ENCODE data around the gene SRGAP2C.
"Not testable (repeated sequence)": the region's sequence is repeated elsewhere in the genome, so short reads cannot be mapped to it uniquely, and the experiment has no call there.

Gene SRGAP2C

GRCh38 chr1:121221770-121222169 is 37.0 kb downstream of the SRGAP2C start:
- not testable (repeated sequence) for FAIRE-seq
- peak; percentile 0 for DNase-seq (ENCODE audit: insufficient read length, low spot score)

GRCh38 chr1:121224714-121225113 is 39.9 kb downstream of the SRGAP2C start:
- not testable (repeated sequence) for DNase-seq (ENCODE audit: insufficient read length, low spot score); FAIRE-seq

GRCh38 chr1:121226295-121226904 is 41.6 kb downstream of the SRGAP2C start:
- FAIRE-seq; DNase-seq (ENCODE audit: insufficient read length, low spot score): not testable (repeated sequence)

GRCh38 chr1:121226925-121227324 is 42.1 kb downstream of the SRGAP2C start:
- not testable (repeated sequence) for FAIRE-seq

GRCh38 chr1:121227544-121228330 is 43.0 kb downstream of the SRGAP2C start:
- FAIRE-seq; DNase-seq (ENCODE audit: insufficient read length, low spot score): not testable (repeated sequence)

More at GRCh38 chr1:121226925-121227324, 42.1 kb downstream of the SRGAP2C start:
- DNase-seq (ENCODE audit: insufficient read length, low spot score): not testable (repeated sequence)

- FAIRE-seq; DNase-seq (ENCODE audit: insufficient read length, low spot score): not testable (repeated sequence)
Observed at GRCh38 chr1:121230636-121231035, 45.9 kb downstream of the SRGAP2C start.

GRCh38 chr1:121232445-121233125 is 47.8 kb downstream of the SRGAP2C start:
- not testable (repeated sequence) for FAIRE-seq

GRCh38 chr1:121234090-121234759 is 49.5 kb downstream of the SRGAP2C start:
- DNase-seq (ENCODE audit: insufficient read length, low spot score); FAIRE-seq: not testable (repeated sequence)

More at GRCh38 chr1:121232445-121233125, 47.8 kb downstream of the SRGAP2C start:
- not testable (repeated sequence) for DNase-seq (ENCODE audit: insufficient read length, low spot score)

- DNase-seq (ENCODE audit: insufficient read length, low spot score); FAIRE-seq: not testable (repeated sequence)
Observed at GRCh38 chr1:121238384-121238783, 53.6 kb downstream of the SRGAP2C start.

- not testable (repeated sequence) for DNase-seq (ENCODE audit: insufficient read length, low spot score); FAIRE-seq
Observed at GRCh38 chr1:121243913-121244312, 59.1 kb downstream of the SRGAP2C start.

- not testable (repeated sequence) for DNase-seq (ENCODE audit: insufficient read length, low spot score); FAIRE-seq
Observed at GRCh38 chr1:121246399-121246798, 61.6 kb downstream of the SRGAP2C start.

- FAIRE-seq; DNase-seq (ENCODE audit: insufficient read length, low spot score): not testable (repeated sequence)
Observed at GRCh38 chr1:121252656-121253055, 67.9 kb downstream of the SRGAP2C start.

GRCh38 chr1:121254618-121255017 is 69.8 kb downstream of the SRGAP2C start:
- not testable (repeated sequence) for DNase-seq (ENCODE audit: insufficient read length, low spot score); FAIRE-seq

- not testable (repeated sequence) for FAIRE-seq; DNase-seq (ENCODE audit: insufficient read length, low spot score)
Observed at GRCh38 chr1:121257632-121258031, 72.9 kb downstream of the SRGAP2C start.

- DNase-seq (ENCODE audit: insufficient read length, low spot score); FAIRE-seq: not testable (repeated sequence)
Observed at GRCh38 chr1:121258134-121258533, 73.4 kb downstream of the SRGAP2C start.

- DNase-seq (ENCODE audit: insufficient read length, low spot score); FAIRE-seq: not testable (repeated sequence)
Observed at GRCh38 chr1:121260205-121260604, 75.4 kb downstream of the SRGAP2C start.

GRCh38 chr1:121262163-121262562 is 77.4 kb downstream of the SRGAP2C start:
- FAIRE-seq; DNase-seq (ENCODE audit: insufficient read length, low spot score): not testable (repeated sequence)

- DNase-seq (ENCODE audit: insufficient read length, low spot score): not testable (repeated sequence)
- FAIRE-seq: peak; percentile 47
Observed at GRCh38 chr1:121263789-121264244, 79.0 kb downstream of the SRGAP2C start.

GRCh38 chr1:121267072-121267471 is 82.3 kb downstream of the SRGAP2C start:
- DNase-seq (ENCODE audit: insufficient read length, low spot score); FAIRE-seq: not testable (repeated sequence)

GRCh38 chr1:121269309-121269708 is 84.5 kb downstream of the SRGAP2C start:
- not testable (repeated sequence) for DNase-seq (ENCODE audit: insufficient read length, low spot score)
- FAIRE-seq: peak; percentile 39

Measured in GM19239 (cell line).